GM18951 (cell line): ENCODE data around the gene TMEM250.

Experiments
- POLR2A ChIP-seq: IDR thresholded peaks from 4 replicates; pipeline ENCODE4 v1.6.1; 2011; ENCODE audit warnings: mild to moderate bottlenecking; ENCODE audit not compliant: insufficient read length, insufficient read depth; ENCODE audit errors: extremely low read depth
- in situ Hi-C: fragments of 300-500 bp; cut with MboI; formaldehyde crosslinking; loops from one replicate; pipeline ENCODE4 v1.12.0; 2022; ENCODE audit warnings: low sequenced_read_pairs, mixed read lengths, inconsistent platforms; ENCODE audit not compliant: unreplicated experiment

TMEM250 gene

GRCh38 chr9:136144450-136144849 is 25.8 kb upstream of the TMEM250 start:
- no peak for TF ChIP-seq POLR2A

GRCh38 chr9:136143215-136144001 is 24.7 kb upstream of the TMEM250 start:
- in situ Hi-C loops = no loop called here
- no peak for TF ChIP-seq POLR2A

More at GRCh38 chr9:136144450-136144849, 25.8 kb upstream of the TMEM250 start:
- in situ Hi-C loops = no loop called here

GRCh38 chr9:136142859-136143214 is 24.2 kb upstream of the TMEM250 start:
- in situ Hi-C loops = no loop called here
- TF ChIP-seq POLR2A = no peak

- in situ Hi-C loops = no loop called here
- TF ChIP-seq POLR2A = no peak
Measured at GRCh38 chr9:136142414-136142796, 23.7 kb upstream of the TMEM250 start.

- no peak for TF ChIP-seq POLR2A
- in situ Hi-C loops = no loop called here
Measured at GRCh38 chr9:136141682-136142413, 23.2 kb upstream of the TMEM250 start.

- in situ Hi-C loops = no loop called here
- TF ChIP-seq POLR2A = no peak
Measured at GRCh38 chr9:136140966-136141365, 22.3 kb upstream of the TMEM250 start.

GRCh38 chr9:136140046-136140445 is 21.4 kb upstream of the TMEM250 start:
- in situ Hi-C loops = no loop called here
- TF ChIP-seq POLR2A = no peak

GRCh38 chr9:136138566-136138965 is 19.9 kb upstream of the TMEM250 start:
- in situ Hi-C loops = no loop called here
- TF ChIP-seq POLR2A = no peak

- in situ Hi-C loops = no loop called here
- TF ChIP-seq POLR2A = no peak
Measured at GRCh38 chr9:136137321-136138265, 18.9 kb upstream of the TMEM250 start.

GRCh38 chr9:136136127-136136925 is 17.7 kb upstream of the TMEM250 start:
- in situ Hi-C loops = no loop called here
- TF ChIP-seq POLR2A = no peak

- no peak for TF ChIP-seq POLR2A
- in situ Hi-C loops = no loop called here
Measured at GRCh38 chr9:136135326-136136126, 16.9 kb upstream of the TMEM250 start.
